Stomach (tissue), 9 donors: ENCODE data around the gene USH1G. TPM values are rescaled to one million over a fixed set of nuclear protein-coding genes. Genes with fewer than 3 reads are reported as not detected.
"Not testable (repeated sequence)": the region's sequence is repeated elsewhere in the genome, so short reads cannot be mapped to it uniquely, and the experiment has no call there.

Experiments
- DNase-seq, 2 donors: peaks; one replicate each; pipeline versions ENCODE4 v3.0.0 to v3.0.0-alpha.2; 2013 to 2019
- H3K27ac ChIP-seq, 5 donors: fragments of 200-600 bp in 4 of 5; sonication (generic) in 4 of 5; one replicate each; pipeline ENCODE4 v1.5.1; 2013 to 2019; ENCODE audit warnings: mild to moderate bottlenecking in 1 of 5, moderate library complexity in 1 of 5
- H3K27me3 ChIP-seq, 3 donors: fragments of 200-600 bp; sonication (generic); one replicate each; pipeline ENCODE4 v1.5.1; 2017 to 2019; ENCODE audit warnings: mixed run types in 1 of 3
- H3K36me3 ChIP-seq, 4 donors: fragments of 200-600 bp; sonication (generic); 1 replicate in 3 of 4; 2 replicates in 1 of 4; pipeline ENCODE4 v1.5.1; 2016 to 2019
- H3K4me1 ChIP-seq, 4 donors: fragments of 200-600 bp; sonication (generic); one replicate each; pipeline ENCODE4 v1.5.1; 2016 to 2019
- H3K4me3 ChIP-seq, 4 donors: fragments of 200-600 bp; sonication (generic) in 3 of 4; one replicate each; pipeline ENCODE4 v1.5.1; 2016 to 2019; ENCODE audit warnings: mild to moderate bottlenecking in 1 of 4
- H3K9me3 ChIP-seq, 4 donors: fragments of 200-600 bp; sonication (generic); one replicate each; pipeline ENCODE4 v1.5.1; 2016 to 2019
- CTCF ChIP-seq, 7 experiments: fragments of 450-650 bp in 4 of 7; fragments of 200-600 bp in 3 of 7; sonication (generic) in 3 of 7; IDR thresholded peaks; one replicate each; pipeline ENCODE4 v1.5.1; 2016 to 2019; ENCODE audit warnings: antibody characterized with exemption in 7 of 7, control low read depth in 2 of 7, mild to moderate bottlenecking in 1 of 7
- EP300 ChIP-seq: sonication (generic); formaldehyde crosslinking; IDR thresholded peaks from one replicate; pipeline ENCODE4 v1.6.1; 2017; ENCODE audit warnings: antibody characterized with exemption
- POLR2A ChIP-seq, 4 donors: fragments of 450-650 bp; IDR thresholded peaks; one replicate each; pipeline ENCODE4 v1.6.1; 2016; ENCODE audit warnings: antibody characterized with exemption in 4 of 4, control low read depth in 2 of 4, mild to moderate bottlenecking in 1 of 4, moderate library complexity in 1 of 4
- POLR2AphosphoS5 ChIP-seq, 3 donors: sonication (generic); formaldehyde crosslinking; IDR thresholded peaks; one replicate each; pipeline ENCODE4 v1.6.1; 2016; ENCODE audit warnings: antibody characterized with exemption in 3 of 3
- WGBS, 5 donors: extraction: QIAGEN DNeasy Blood & Tissue Kit in 3 of 5; methylation state at CpG; one replicate each; pipeline versions ENCODE4 v1.1.5 to v1.1.7; 2013 to 2018; 5-methylcytosine and 5-hydroxymethylcytosine counted together
- intact Hi-C: fragments of 100-400 bp; cut with DNase I; formaldehyde crosslinking; loops from one replicate; pipeline ENCODE4 v1.15.1; 2023; ENCODE audit warnings: low total_unique reads
- polyA plus RNA-seq, 3 donors: library from polyadenylated mRNA; stranded (reverse); fragments of 200-250 nt; gene quantifications; one replicate each; pipeline ENCODE4 v1.2.3, GENCODE V29; 2013
- total RNA-seq, 5 donors: library from RNA; depleted of rRNA; stranded (reverse); fragments of >200 nt; gene quantifications; one replicate each; pipeline versions ENCODE4 v1.1.0 to v1.2.3, GENCODE V29; 2014 to 2016
- donor health status: healthy with polysubstance abuse.
- donor health status: Bipolar disorder and iron deficiency.
- donor health status: healthy.

Gene USH1G
- total and polyA plus RNA-seq, 8 donors = 0.18 to 1.0 TPM; not detected in 6

- WGBS, 5 donors = 82 to 91% (median 85%) methylated on average over 2 to 3 of the region's 3 CpGs
- no peak overlapping the region for H3K27ac ChIP-seq
- no peaks in the 10 kb centered on the region for H3K27me3 ChIP-seq
- peak in 1 of 2 donors; percentile 64 for DNase-seq
- peaks cover 13 to 23% (median 18%) of the 10 kb centered on the region in 4 donors for H3K4me1 ChIP-seq
- no peak for TF ChIP-seq EP300
- no peak for TF ChIP-seq POLR2AphosphoS5 (IDR thresholded peaks at IDR 0.05)
- no peak for TF ChIP-seq CTCF (IDR thresholded peaks at IDR 0.05)
- no peak for TF ChIP-seq POLR2A (IDR thresholded peaks at IDR 0.05)
- H3K36me3 ChIP-seq = no peaks in the 10 kb centered on the region
- intact Hi-C loops = no loop called here
- no peaks in the 10 kb centered on the region for H3K9me3 ChIP-seq
- H3K4me3 ChIP-seq = no peak overlapping the region
Observed at GRCh38 chr17:74870512-74870911, 52.5 kb downstream of the USH1G start.

- WGBS, 5 donors = 88 to 91% (median 90%) methylated on average over 9 of the region's 9 CpGs
- intact Hi-C loops, H3K27ac ChIP-seq, H3K9me3 ChIP-seq, H3K27me3 ChIP-seq, H3K36me3 ChIP-seq, DNase-seq, H3K4me3 ChIP-seq: not testable (repeated sequence)
- H3K4me1 ChIP-seq = peaks cover 13 to 24% (median 18%) of the 10 kb centered on the region in 4 donors
Observed at GRCh38 chr17:74870028-74870427, 53.0 kb downstream of the USH1G start.

GRCh38 chr17:74868908-74869255 lies 54.2 kb downstream of the USH1G start:
- WGBS, 5 donors = 89 to 96% (median 93%) methylated on average over 6 of the region's 6 CpGs
- intact Hi-C loops = no loop called here
- Histone ChIP-seq H3K27ac (no peak overlapping the region), H3K36me3 (peaks cover 0 to 4% (median 0%) of the 10 kb centered on the region in 4 donors), H3K27me3 (peaks cover 0 to 4% (median 0%) of the 10 kb centered on the region in 3 donors), H3K4me1 (peaks cover 12 to 25% (median 14%) of the 10 kb centered on the region in 4 donors), H3K4me3 (no peak overlapping the region), H3K9me3 (no peaks in the 10 kb centered on the region)
- TF ChIP-seq POLR2AphosphoS5 (IDR thresholded peaks at IDR 0.05) = no peak
- no peak for TF ChIP-seq POLR2A (IDR thresholded peaks at IDR 0.05)
- TF ChIP-seq CTCF (IDR thresholded peaks at IDR 0.05) = no peak
- no peak for TF ChIP-seq EP300
- DNase-seq = no peak

- Histone ChIP-seq H3K36me3 (peaks cover 0 to 7% (median 0%) of the 10 kb centered on the region in 4 donors), H3K27ac (no peak overlapping the region), H3K4me1 (peaks cover 10 to 22% (median 13%) of the 10 kb centered on the region in 4 donors), H3K27me3 (peaks cover 0 to 5% (median 0%) of the 10 kb centered on the region in 3 donors), H3K4me3 (no peak overlapping the region), H3K9me3 (no peaks in the 10 kb centered on the region)
- WGBS, 5 donors = 63 to 75% (median 73%) methylated on average over 12 of the region's 12 CpGs
- no peak for DNase-seq
- intact Hi-C loops = no loop called here
- no peak for TF ChIP-seq POLR2A (IDR thresholded peaks at IDR 0.05)
- TF ChIP-seq CTCF (IDR thresholded peaks at IDR 0.05) = no peak
Observed at GRCh38 chr17:74868251-74868907, 54.7 kb downstream of the USH1G start.

- intact Hi-C loops = no loop called here
- Histone ChIP-seq H3K27ac (no peak overlapping the region), H3K27me3 (peaks cover 4 to 25% (median 12%) of the 10 kb centered on the region in 3 donors), H3K4me3 (no peak overlapping the region), H3K9me3 (no peaks in the 10 kb centered on the region), H3K4me1 (peaks cover 8 to 17% (median 11%) of the 10 kb centered on the region in 4 donors), H3K36me3 (peaks cover 0 to 7% (median 0%) of the 10 kb centered on the region in 4 donors)
- WGBS, 5 donors = 73 to 92% (median 79%) methylated on average over 15 to 19 of the region's 19 CpGs
- DNase-seq = no peak
- TF ChIP-seq POLR2AphosphoS5 (IDR thresholded peaks at IDR 0.05) = no peak
- TF ChIP-seq CTCF (IDR thresholded peaks at IDR 0.05) = no peak
- no peak for TF ChIP-seq POLR2A (IDR thresholded peaks at IDR 0.05)
- TF ChIP-seq EP300 = no peak
Observed at GRCh38 chr17:74866198-74866835, 56.7 kb downstream of the USH1G start.
